Measurements from ENCODE around the gene FTSJ1. TPM values are rescaled to one million over a fixed set of nuclear protein-coding genes. Genes with fewer than 3 reads are reported as not detected.
"Not testable (repeated sequence)": the region's sequence is repeated elsewhere in the genome, so short reads cannot be mapped to it uniquely, and the experiment has no call there.

FTSJ1 gene
- total RNA-seq, 1 donor from 2014 or later = 65.4 TPM

GRCh38 chrX:48493890-48494364 is 17.9 kb downstream of the FTSJ1 start:
- DNase-seq (ENCODE audit: low read depth, low spot score) = no peak

GRCh38 chrX:48496660-48497059 is 20.7 kb downstream of the FTSJ1 start:
- no peak for DNase-seq (ENCODE audit: low read depth, low spot score)

GRCh38 chrX:48497871-48498270 is 21.9 kb downstream of the FTSJ1 start:
- no peak for DNase-seq (ENCODE audit: low read depth, low spot score)

- DNase-seq (ENCODE audit: low read depth, low spot score) = no peak
Measured at GRCh38 chrX:48498374-48498809, 22.4 kb downstream of the FTSJ1 start.

GRCh38 chrX:48504261-48504660 is 28.3 kb downstream of the FTSJ1 start:
- DNase-seq (ENCODE audit: low read depth, low spot score) = no peak

- DNase-seq (ENCODE audit: low read depth, low spot score) = no peak
Measured at GRCh38 chrX:48505481-48505880, 29.5 kb downstream of the FTSJ1 start.

GRCh38 chrX:48507246-48507645 is 31.2 kb downstream of the FTSJ1 start:
- no peak for DNase-seq (ENCODE audit: low read depth, low spot score)

- DNase-seq (ENCODE audit: low read depth, low spot score) = no peak
Measured at GRCh38 chrX:48508400-48509244, 32.6 kb downstream of the FTSJ1 start, which contains the start of gene PORCN. Gene PORCN, plus strand, starts transcription at chrX:48508992. Its CDS starts 829 bp downstream, at chrX:48509821.

GRCh38 chrX:48509245-48509590 is 33.2 kb downstream of the FTSJ1 start:
- DNase-seq (ENCODE audit: low read depth, low spot score) = no peak

- DNase-seq (ENCODE audit: low read depth, low spot score) = no peak
Measured at GRCh38 chrX:48509619-48510018, 33.6 kb downstream of the FTSJ1 start.

GRCh38 chrX:48511560-48511959 is 35.6 kb downstream of the FTSJ1 start:
- DNase-seq (ENCODE audit: low read depth, low spot score) = no peak

GRCh38 chrX:48512371-48512935 is 36.5 kb downstream of the FTSJ1 start:
- DNase-seq (ENCODE audit: low read depth, low spot score) = no peak

GRCh38 chrX:48513670-48514069 is 37.7 kb downstream of the FTSJ1 start:
- no peak for DNase-seq (ENCODE audit: low read depth, low spot score)

GRCh38 chrX:48514126-48514806 is 38.3 kb downstream of the FTSJ1 start:
- DNase-seq (ENCODE audit: low read depth, low spot score) = no peak

- DNase-seq (ENCODE audit: low read depth, low spot score) = no peak
Measured at GRCh38 chrX:48514868-48515460, 39.0 kb downstream of the FTSJ1 start.

GRCh38 chrX:48515842-48516241 is 39.8 kb downstream of the FTSJ1 start:
- no peak for DNase-seq (ENCODE audit: low read depth, low spot score)

GRCh38 chrX:48516285-48516684 is 40.3 kb downstream of the FTSJ1 start:
- no peak for DNase-seq (ENCODE audit: low read depth, low spot score)

GRCh38 chrX:48516987-48517386 is 41.0 kb downstream of the FTSJ1 start:
- DNase-seq (ENCODE audit: low read depth, low spot score) = no peak

GRCh38 chrX:48519481-48519880 is 43.5 kb downstream of the FTSJ1 start:
- DNase-seq (ENCODE audit: low read depth, low spot score) = not testable (repeated sequence)

- no peak for DNase-seq (ENCODE audit: low read depth, low spot score)
Measured at GRCh38 chrX:48520455-48520854, 44.5 kb downstream of the FTSJ1 start.

GRCh38 chrX:48520976-48521352 is 45.0 kb downstream of the FTSJ1 start:
- no peak for DNase-seq (ENCODE audit: low read depth, low spot score)
